KBM-7 (cell line): Measurements from ENCODE around the gene DDO.

ENCODE experiments used
- DNase-seq: peaks from one replicate; pipeline ENCODE4 v3.0.0-alpha.2; 2015
- in situ Hi-C: fragments of 300-500 bp; cut with MboI; formaldehyde crosslinking; loops from 2 replicates; pipeline ENCODE4 v1.14.3; 2020; ENCODE audit warnings: low sequenced_read_pairs, low pct_unique_long_range_greater_than_20kb, mixed read lengths

Gene DDO

GRCh38 chr6:110387986-110388385, 27.4 kb downstream of the DDO start:
- in situ Hi-C loops, result loop anchor here (25.0 kb wide), 1 partner anchor 326 kb away; no protein-coding TSS in a partner anchor
- DNase-seq, result no peak

GRCh38 chr6:110385458-110385863, 29.9 kb downstream of the DDO start:
- DNase-seq, result no peak
- in situ Hi-C loops, result loop anchor here (25.0 kb wide), 1 partner anchor 323 kb away; no protein-coding TSS in a partner anchor

DNA sequence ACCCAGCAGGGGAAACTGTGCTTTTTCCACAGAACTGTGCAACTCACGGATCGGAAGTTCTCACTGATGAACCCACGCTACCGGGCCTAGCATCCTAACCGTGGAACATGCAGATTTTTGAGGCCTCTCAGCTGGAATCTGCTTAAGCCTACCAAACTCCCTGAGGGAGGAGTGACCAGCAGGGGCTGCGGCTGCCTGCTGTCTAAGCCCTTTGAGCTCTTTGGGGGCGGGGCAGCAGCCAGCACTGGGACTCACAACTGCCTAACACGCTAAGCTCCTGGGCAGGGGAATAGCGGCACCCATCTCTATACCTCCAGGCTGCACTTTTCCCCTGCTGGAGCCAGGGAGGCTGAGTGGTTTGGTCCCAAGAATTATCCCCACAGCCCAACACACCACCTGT, 36.8 kb downstream of the DDO start:
- DNase-seq, result no peak
- in situ Hi-C loops, result loop anchor here (25.0 kb wide), 1 partner anchor 316 kb away; no protein-coding TSS in a partner anchor

- no peak for DNase-seq
- in situ Hi-C loops, result no loop called here
These were observed 46.3 kb downstream of the DDO start for GRCh38 chr6:110369066-110369465.

DNA sequence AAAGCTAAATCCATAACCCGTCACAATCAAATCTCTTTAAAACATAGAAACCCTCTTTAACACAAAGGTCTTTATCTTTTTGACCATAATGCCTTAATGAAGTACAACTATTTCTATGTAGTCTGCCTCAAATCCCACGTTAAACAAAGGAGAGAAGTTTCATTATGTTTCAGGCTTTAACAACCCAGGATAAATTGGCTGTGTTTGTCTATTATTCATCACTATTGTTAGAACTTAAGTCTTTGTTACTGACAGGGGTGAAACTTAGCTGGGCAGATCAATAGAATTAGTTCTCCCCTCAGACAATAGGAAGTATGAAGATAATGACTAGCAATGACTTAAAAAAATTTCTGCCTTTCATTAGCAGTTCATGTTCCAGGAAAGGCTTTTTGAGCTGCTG, 47.1 kb downstream of the DDO start:
- DNase-seq, result no peak
- in situ Hi-C loops, result no loop called here

DNA sequence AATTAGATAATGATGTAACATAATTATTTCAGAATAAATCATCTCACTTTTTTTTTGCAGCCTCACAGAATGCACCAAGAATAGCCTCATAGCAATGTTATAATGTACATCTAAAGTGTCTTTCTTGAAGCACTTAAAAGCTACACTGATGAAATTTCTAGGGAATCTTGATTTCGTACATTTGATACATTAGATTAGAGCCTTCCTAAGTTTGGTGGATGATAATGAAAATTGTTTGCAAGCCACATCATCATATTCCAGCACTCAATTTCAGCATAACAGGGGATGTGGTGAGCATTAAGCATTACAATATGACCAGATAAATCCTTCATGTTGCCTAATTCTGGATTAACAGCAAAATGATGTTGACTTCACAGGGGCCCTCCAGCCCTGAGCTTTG, 47.5 kb downstream of the DDO start:
- in situ Hi-C loops, result no loop called here
- no peak for DNase-seq

- no peak for DNase-seq
- in situ Hi-C loops, result no loop called here
These were observed 48.4 kb downstream of the DDO start for GRCh38 chr6:110366975-110367374.

GRCh38 chr6:110366256-110366655, 49.1 kb downstream of the DDO start:
- in situ Hi-C loops, result no loop called here
- no peak for DNase-seq

DNA sequence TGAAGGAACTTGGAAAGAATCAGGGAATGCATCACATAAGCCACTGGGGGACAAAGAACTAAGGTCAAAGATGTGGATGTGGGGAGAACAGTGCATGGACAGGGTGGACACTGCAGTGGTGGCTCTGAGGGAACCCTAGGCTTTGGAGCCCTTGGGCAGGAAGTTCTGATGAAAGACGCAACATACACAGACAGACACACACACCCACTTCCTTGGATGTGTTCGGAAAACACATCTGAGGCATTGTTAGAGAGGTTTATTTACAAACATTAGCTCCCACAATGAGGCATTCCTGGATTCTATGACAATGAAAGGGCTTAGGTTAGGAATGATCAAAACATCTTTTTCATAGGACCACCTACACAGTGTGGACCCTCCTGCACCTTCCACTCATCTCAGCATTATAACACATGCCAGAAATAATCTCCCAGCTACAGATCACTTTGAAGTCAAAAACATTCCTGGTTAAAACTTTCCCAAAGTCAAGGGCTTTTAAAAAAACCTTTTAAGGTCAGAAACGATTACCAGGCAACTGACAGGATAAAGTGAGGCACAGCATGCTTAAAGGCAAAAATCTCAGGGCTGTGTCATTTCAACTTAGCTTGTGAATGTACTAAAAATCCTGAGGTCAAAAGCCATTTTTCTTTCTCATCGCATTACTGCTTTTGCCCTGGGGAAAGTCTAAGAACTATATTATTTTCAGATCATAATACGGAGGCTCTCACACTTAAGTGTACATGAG, 50.8 kb downstream of the DDO start:
- in situ Hi-C loops, result no loop called here
- no peak for DNase-seq

DNA sequence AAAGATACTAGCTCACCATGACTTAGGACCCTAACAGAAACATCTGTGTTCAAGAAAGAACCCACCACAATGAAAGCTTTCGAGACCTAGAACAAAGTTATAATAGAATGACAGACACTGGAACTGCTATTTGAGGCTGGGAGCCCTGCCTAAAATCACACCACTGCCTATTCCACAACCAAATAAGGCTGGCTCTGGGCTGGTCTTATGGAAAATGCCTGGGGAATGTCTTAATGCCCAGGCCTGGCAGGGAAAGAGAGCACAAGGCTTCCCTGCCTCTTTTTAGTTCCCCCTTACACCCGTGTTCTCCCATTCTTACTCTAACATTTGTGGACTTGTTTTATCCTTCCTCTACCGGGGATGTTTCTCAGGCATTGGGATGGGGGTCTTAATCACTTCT, 51.6 kb downstream of the DDO start:
- in situ Hi-C loops, result no loop called here
- no peak for DNase-seq

GRCh38 chr6:110360676-110361075, 54.7 kb downstream of the DDO start:
- in situ Hi-C loops, result no loop called here
- no peak for DNase-seq

DNA sequence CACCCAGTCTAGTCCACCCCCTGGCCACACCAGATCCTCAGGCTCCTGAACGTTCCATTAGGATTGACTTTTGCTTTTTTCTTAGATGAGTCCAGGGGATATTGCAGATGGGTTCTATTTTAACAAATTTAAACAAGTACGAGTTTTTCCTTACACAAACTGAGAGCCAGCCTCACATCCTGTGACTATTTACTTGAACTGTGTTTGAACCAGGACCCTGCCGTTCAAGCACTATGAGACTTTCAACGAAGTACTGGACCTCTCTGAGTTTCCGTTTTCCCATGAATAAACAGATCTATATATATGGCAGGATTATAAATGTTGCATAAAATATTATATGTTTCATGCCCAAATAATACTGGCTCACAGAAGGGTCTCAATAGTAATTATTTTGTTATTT, 55.8 kb downstream of the DDO start:
- in situ Hi-C loops, result no loop called here
- DNase-seq, result no peak

- in situ Hi-C loops, result no loop called here
- DNase-seq, result no peak
These were observed 56.7 kb downstream of the DDO start for GRCh38 chr6:110358553-110359160.

DNA sequence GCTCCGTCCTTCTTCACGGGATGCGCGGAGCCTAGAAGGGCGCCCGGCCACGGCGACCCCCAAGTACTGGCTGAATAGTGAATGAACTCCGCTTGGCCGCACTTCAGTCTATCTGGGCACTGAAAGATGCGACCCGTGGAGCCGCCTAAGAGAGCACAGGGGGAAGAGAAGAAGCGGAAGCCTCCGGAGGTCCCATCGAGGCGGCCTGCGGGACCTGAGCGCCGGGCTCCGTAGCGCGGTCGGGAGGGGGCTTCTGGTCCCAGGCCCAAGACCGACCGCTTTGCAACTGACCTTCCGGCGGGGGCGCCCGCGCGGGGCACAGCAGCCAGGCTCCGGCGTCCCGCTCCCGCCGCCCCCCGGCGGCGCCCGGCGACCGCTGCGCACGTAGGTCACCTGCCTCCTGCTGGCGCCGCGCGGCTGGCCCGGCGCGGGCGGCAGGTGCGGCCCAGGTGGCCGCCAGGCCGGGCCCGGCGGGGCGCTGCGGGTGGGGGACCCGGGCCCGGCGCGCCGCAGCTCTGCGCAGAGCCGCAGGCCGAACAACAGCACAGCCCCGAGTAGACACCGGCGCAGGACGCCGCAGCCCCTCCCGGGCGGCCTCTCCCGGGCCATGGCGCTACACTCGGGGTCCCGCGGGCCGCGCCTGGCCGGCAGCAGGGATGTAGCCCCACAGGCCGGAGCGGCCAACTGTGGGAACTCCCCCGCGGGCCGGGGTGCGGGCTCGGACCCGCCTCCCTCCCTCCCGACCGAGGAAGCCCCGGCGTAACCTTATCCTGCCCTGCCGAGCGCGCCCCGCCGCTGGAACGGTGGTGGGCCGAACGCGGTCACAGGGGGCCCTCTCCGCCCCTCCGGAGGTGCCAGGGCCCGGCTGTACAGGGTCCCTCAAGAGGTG, 57.5 kb downstream of the DDO start, which contains the start of gene METTL24:
METTL24 (minus strand) TSS at position 686 of the 889 bp plus-strand sequence; CDS start at position 609, 77 bp downstream.
- no peak for DNase-seq
- in situ Hi-C loops, result no loop called here

- in situ Hi-C loops, result no loop called here
- DNase-seq, result no peak
These were observed 58.1 kb downstream of the DDO start for GRCh38 chr6:110357298-110357663.

DNA sequence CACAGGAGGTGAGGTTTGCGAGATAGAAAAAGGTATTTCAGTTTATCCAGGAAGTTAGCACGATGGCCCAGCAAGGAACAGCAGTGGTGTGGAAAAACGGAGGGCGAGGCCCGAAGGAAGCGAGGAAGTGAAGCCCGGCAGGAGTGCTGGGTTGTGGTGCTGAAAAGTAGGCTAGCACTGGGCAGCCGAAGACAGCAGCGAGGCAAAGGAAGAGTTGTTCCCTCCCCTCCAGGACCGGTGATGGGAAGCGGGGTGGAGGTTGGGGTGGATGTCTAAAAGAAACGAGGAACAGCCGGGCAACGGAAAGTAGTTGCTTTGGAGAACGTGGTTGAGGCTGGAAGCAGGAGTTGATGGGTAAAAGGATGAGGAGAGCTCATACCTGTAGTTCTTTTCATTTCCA, 58.6 kb downstream of the DDO start:
- in situ Hi-C loops, result no loop called here
- DNase-seq, result no peak

DNA sequence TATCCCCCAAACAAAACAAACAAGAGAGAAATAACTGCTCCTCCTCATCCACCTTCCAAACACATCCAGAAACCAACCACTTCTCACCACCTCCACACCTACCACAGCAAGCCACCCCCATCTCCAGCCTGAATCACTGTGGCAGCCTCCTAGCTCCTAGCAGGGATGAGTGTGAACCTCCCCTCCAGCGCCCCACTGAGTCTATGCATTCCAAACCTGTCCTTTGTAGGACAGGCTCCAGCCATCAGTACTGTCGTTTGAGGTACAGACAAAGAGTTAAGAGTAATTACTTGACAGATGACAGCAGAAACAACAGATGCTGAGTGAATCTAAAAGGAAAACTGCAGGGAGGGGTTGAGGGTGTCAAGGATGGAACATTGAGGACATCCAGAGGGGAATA, 59.6 kb downstream of the DDO start:
- in situ Hi-C loops, result no loop called here
- no peak for DNase-seq

- in situ Hi-C loops, result no loop called here
- DNase-seq, result no peak
These were observed 60.4 kb downstream of the DDO start for GRCh38 chr6:110355022-110355421.

DNA sequence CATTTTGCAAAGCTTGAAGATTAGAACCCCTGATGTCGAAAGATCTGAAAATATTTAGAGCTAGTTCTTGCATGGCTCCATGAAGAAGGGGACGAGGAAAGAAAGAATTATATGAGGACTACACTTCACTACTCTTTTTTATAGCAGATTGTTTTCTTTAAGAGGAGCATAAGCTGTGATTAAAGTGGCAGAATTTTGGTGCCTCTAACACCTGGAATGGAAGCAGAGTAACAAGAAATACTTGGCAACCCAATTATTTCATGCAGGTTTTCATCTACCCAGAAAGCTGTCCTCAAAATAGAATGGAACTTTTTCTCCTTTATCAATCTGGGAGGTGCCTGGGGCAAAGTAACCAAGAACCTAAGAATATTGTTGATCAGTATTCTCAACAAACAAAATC, 61.2 kb downstream of the DDO start:
- DNase-seq, result no peak
- in situ Hi-C loops, result no loop called here

DNA sequence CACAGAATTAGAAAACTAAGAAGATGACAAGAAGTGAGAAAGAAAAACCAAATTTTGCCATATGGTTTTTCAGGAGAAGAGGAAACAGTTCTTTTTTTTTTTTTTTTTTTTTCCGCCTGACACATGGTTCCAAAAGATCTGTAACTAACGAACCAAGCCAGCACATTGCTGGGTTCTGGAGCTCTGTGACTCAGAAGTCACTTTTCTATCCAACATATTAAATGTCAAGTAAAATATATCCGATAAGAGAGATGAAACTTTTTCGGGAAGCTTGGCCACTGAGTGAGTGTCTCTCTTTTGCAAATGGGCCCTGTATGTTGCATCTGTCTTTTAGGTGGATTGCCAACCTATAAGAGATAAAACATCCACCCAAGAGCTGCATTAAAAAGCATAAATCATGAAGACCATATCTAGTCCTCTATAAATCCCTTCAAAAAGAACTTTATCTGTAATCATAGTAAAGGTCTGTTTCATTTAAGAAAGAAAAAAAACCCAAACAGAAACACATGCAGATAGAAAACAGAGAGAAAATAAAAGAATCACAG, 61.8 kb downstream of the DDO start:
- DNase-seq, result no peak
- in situ Hi-C loops, result no loop called here
